Measurements from ENCODE around the gene RASGEF1C. TPM values are rescaled to one million over a fixed set of nuclear protein-coding genes. Genes with fewer than 3 reads are reported as not detected.

RASGEF1C gene
- total RNA-seq, 1 experiment from 2014 or later = 0.29 TPM

- DNase-seq (no peak), ATAC-seq (no peak)
- Histone ChIP-seq H3K4me2 (ENCODE audit: low read length) (no peak overlapping the region), H3K27me3 (ENCODE audit: low read length) (no peaks in the 10 kb centered on the region), H3K9ac (ENCODE audit: low read length) (no peak overlapping the region), H2AFZ (ENCODE audit: low read length) (no peak overlapping the region), H3K9me2 (replicated peaks; ENCODE audit: low read length) (no peaks in the 10 kb centered on the region), H4K20me1 (ENCODE audit: low read length) (no peaks in the 10 kb centered on the region), H3K79me2 (ENCODE audit: low read length) (no peaks in the 10 kb centered on the region), H3K9me3 (ENCODE audit: low read length) (no peaks in the 10 kb centered on the region), H3K4me1 (ENCODE audit: insufficient read depth, low read length) (no peaks in the 10 kb centered on the region), H3K4me3 (ENCODE audit: low read length) (no peak overlapping the region), H3F3A (ENCODE audit: low read length, unreplicated experiment) (no peaks in the 10 kb centered on the region), H3K36me3 (ENCODE audit: low read depth, low read length) (no peaks in the 10 kb centered on the region), H3K27ac (ENCODE audit: low read length) (no peak overlapping the region)
- CTCF ChIA-PET = interaction anchor here (0.6 kb wide), 1 partner anchor 366 kb away, joined by 3 read pairs; no protein-coding TSS in a partner anchor
- BruUV-seq (replicated peaks) = no TSS peak
- POLR2A ChIA-PET (ENCODE audit: unreplicated experiment) = no interaction called here
- no peak for TF ChIP-seq EZH2 (IDR thresholded peaks at IDR 0.05; ENCODE audit: low read length, unreplicated experiment)
- intact Hi-C loops (cut with micrococcal nuclease) = loop anchor here (10.0 kb wide), 1 partner anchor 192 kb away; no protein-coding TSS in a partner anchor
These were observed 86.1 kb downstream of the RASGEF1C start for GRCh38 chr5:180122875-180123274.

GRCh38 chr5:180121826-180122413, 87.1 kb downstream of the RASGEF1C start:
- H3F3A ChIP-seq (ENCODE audit: low read length, unreplicated experiment) = no peaks in the 10 kb centered on the region
- H4K20me1 ChIP-seq (ENCODE audit: low read length) = no peaks in the 10 kb centered on the region
- no peaks in the 10 kb centered on the region for H3K9me3 ChIP-seq (ENCODE audit: low read length)
- no peaks in the 10 kb centered on the region for H3K36me3 ChIP-seq (ENCODE audit: low read depth, low read length)
- DNase-seq (no peak), ATAC-seq (no peak)
- H3K4me2 ChIP-seq (ENCODE audit: low read length) = no peak overlapping the region
- POLR2A ChIA-PET (ENCODE audit: unreplicated experiment) = no interaction called here
- no peaks in the 10 kb centered on the region for H3K79me2 ChIP-seq (ENCODE audit: low read length)
- no peak for TF ChIP-seq CTCF (conservative IDR thresholded peaks at IDR 0.05; ENCODE audit: low read depth, low read length)
- TF ChIP-seq EZH2 (IDR thresholded peaks at IDR 0.05; ENCODE audit: low read length, unreplicated experiment) = no peak
- no peak for TF ChIP-seq EZH2phosphoT487 (IDR thresholded peaks at IDR 0.05; ENCODE audit: borderline replicate concordance, low read length)
- intact Hi-C loops (cut with micrococcal nuclease) = loop anchor here (10.0 kb wide), 1 partner anchor 193 kb away; no protein-coding TSS in a partner anchor
- H3K9ac ChIP-seq (ENCODE audit: low read length) = no peak overlapping the region
- no peak overlapping the region for H3K4me3 ChIP-seq (ENCODE audit: low read length)
- H3K4me1 ChIP-seq (ENCODE audit: insufficient read depth, low read length) = no peaks in the 10 kb centered on the region
- no peak overlapping the region for H2AFZ ChIP-seq (ENCODE audit: low read length)
- CTCF ChIA-PET = no interaction called here
- no peak overlapping the region for H3K27ac ChIP-seq (ENCODE audit: low read length)
- no peaks in the 10 kb centered on the region for H3K27me3 ChIP-seq (ENCODE audit: low read length)
- no peaks in the 10 kb centered on the region for H3K9me2 ChIP-seq (replicated peaks; ENCODE audit: low read length)
- BruUV-seq (replicated peaks) = no TSS peak

- no peaks in the 10 kb centered on the region for H3K9me3 ChIP-seq (ENCODE audit: low read length)
- H3K27me3 ChIP-seq (ENCODE audit: low read length) = no peaks in the 10 kb centered on the region
- DNase-seq = no peak
- H2AFZ ChIP-seq (ENCODE audit: low read length) = no peak overlapping the region
- no peak overlapping the region for H3K4me3 ChIP-seq (ENCODE audit: low read length)
- TF ChIP-seq EZH2phosphoT487 (IDR thresholded peaks at IDR 0.05; ENCODE audit: borderline replicate concordance, low read length) (no peak), CTCF (conservative IDR thresholded peaks at IDR 0.05; ENCODE audit: low read depth, low read length) (no peak), EZH2 (IDR thresholded peaks at IDR 0.05; ENCODE audit: low read length, unreplicated experiment) (no peak)
- no peak overlapping the region for H3K9ac ChIP-seq (ENCODE audit: low read length)
- POLR2A ChIA-PET (ENCODE audit: unreplicated experiment) = no interaction called here
- H3K9me2 ChIP-seq (replicated peaks; ENCODE audit: low read length) = no peaks in the 10 kb centered on the region
- no peaks in the 10 kb centered on the region for H3F3A ChIP-seq (ENCODE audit: low read length, unreplicated experiment)
- H3K4me2 ChIP-seq (ENCODE audit: low read length) = no peak overlapping the region
- intact Hi-C loops (cut with micrococcal nuclease) = loop anchor here (10.0 kb wide), 1 partner anchor 194 kb away; no protein-coding TSS in a partner anchor
- BruUV-seq (replicated peaks) = no TSS peak
- CTCF ChIA-PET = no interaction called here
- H3K4me1 ChIP-seq (ENCODE audit: insufficient read depth, low read length) = no peaks in the 10 kb centered on the region
- no peaks in the 10 kb centered on the region for H3K36me3 ChIP-seq (ENCODE audit: low read depth, low read length)
- H3K79me2 ChIP-seq (ENCODE audit: low read length) = no peaks in the 10 kb centered on the region
- no peaks in the 10 kb centered on the region for H4K20me1 ChIP-seq (ENCODE audit: low read length)
- H3K27ac ChIP-seq (ENCODE audit: low read length) = no peak overlapping the region
- ATAC-seq = no peak
These were observed 88.5 kb downstream of the RASGEF1C start for GRCh38 chr5:180120237-180121101.

Data from PC-3 (cell line).